ENCODE results near the gene SUGCT.

GRCh38 chr7:40530292-40530691, 395.5 kb downstream of the SUGCT start:
- TF ChIP-seq POLR2AphosphoS5 (IDR thresholded peaks at IDR 0.05; ENCODE audit: low read depth, low read length) (no peak), TAF1 (IDR thresholded peaks at IDR 0.05; ENCODE audit: borderline replicate concordance, insufficient read depth, low read length) (no peak), SIN3A (IDR thresholded peaks at IDR 0.05; ENCODE audit: borderline replicate concordance, insufficient read depth, low read length) (no peak)
- TF ChIP-seq, protein P1, sequence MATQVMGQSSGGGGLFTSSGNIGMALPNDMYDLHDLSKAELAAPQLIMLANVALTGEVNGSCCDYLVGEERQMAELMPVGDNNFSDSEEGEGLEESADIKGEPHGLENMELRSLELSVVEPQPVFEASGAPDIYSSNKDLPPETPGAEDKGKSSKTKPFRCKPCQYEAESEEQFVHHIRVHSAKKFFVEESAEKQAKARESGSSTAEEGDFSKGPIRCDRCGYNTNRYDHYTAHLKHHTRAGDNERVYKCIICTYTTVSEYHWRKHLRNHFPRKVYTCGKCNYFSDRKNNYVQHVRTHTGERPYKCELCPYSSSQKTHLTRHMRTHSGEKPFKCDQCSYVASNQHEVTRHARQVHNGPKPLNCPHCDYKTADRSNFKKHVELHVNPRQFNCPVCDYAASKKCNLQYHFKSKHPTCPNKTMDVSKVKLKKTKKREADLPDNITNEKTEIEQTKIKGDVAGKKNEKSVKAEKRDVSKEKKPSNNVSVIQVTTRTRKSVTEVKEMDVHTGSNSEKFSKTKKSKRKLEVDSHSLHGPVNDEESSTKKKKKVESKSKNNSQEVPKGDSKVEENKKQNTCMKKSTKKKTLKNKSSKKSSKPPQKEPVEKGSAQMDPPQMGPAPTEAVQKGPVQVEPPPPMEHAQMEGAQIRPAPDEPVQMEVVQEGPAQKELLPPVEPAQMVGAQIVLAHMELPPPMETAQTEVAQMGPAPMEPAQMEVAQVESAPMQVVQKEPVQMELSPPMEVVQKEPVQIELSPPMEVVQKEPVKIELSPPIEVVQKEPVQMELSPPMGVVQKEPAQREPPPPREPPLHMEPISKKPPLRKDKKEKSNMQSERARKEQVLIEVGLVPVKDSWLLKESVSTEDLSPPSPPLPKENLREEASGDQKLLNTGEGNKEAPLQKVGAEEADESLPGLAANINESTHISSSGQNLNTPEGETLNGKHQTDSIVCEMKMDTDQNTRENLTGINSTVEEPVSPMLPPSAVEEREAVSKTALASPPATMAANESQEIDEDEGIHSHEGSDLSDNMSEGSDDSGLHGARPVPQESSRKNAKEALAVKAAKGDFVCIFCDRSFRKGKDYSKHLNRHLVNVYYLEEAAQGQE (IDR thresholded peaks at IDR 0.05; ENCODE audit: insufficient read depth in 1 of 2, low read depth in 2 of 2, low read length in 2 of 2), result no peak
